Cardiac atrium fibroblast (primary cell): ENCODE results near the gene GALR2. TPM values are rescaled to one million over a fixed set of nuclear protein-coding genes. Genes with fewer than 3 reads are reported as not detected.

ENCODE experiments used
- total RNA-seq: library from RNA; depleted of rRNA; stranded (reverse); fragments of >200 nt; gene quantifications from 2 replicates; pipeline ENCODE4 v1.2.3, GENCODE V29; 2015

The GALR2 gene
- not detected in 2 replicates for total RNA-seq

GRCh38 chr17:76074390-76075363 is at the start of gene GALR2:
TSS of gene GALR2 (plus strand) at chr17:76074781. CDS start at chr17:76074884, 103 bp downstream.

DNA sequence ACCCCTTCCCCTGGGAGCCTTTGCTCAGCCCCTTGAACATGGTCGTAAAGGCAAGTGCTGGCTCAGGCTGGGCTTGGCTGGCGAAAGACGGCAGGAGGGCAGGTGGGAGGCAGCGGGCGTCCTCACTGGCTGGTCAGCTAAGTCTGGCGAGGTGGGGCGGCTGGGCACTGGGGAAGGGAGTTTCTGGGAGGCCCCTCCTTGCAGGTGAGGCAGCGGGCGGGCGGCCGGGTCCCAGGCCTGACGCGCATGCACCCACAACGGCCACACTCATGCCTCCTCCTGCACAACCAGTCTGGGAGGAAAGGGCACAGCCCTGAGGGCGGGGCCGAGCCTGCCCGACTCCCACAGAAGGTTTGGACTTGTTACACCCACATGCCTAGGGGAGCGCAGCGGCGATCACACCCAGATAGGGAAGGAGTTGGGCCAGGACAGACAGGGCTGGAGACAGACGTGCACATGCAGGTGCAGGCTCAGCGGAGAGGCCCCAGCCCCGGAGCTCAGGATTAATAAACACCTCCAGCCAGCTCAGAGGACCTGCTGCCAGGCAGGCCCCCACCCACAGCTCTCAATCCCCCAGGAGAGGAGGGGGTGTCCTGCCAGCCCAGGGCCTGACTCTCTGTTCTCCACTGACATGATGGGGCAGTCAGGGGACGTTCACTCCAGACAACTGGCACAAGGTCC is 47.3 kb upstream of the GALR2 start, which contains the start of gene EVPL:
TSS of gene EVPL (minus strand) at position 148 of the 681 bp plus-strand sequence. CDS start at position 40, 108 bp downstream.

DNA sequence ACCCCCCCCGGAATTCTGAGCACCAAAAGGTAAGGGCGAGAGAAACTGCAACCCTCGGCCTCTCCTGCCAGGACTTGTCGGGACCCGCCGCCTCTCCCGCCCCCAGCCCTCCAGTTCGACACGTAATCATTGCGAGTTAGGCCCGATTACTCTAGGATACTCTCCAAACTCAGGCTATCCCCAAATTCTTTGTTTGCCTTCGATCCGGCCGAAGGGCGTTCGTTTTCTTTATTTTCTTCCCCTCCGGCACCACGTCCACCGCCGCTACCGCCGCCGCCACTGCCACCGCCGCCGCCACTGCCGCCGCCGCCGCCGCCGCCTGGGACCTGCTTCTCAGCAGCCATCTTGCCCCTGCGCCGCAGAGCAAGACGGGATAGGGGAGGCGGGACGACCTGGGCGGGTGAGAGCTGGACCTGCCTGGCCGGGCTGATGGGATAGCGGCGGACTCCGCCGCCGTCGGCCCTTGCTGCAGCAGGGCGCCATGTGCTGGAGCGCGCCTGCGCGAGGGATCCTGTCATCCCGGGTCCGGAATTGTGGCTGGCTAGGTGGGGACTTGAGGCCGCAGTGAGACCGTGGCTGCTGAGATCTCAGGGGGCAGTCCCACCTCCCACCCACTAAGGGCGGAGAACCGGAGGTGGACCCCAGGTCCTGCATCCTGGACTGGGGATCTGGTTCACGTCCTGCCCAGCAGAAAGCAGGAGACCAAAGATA is 2.3 kb upstream of the GALR2 start, which contains the start of gene SRP68:
TSS of gene SRP68 (minus strand) at position 370 of the 711 bp plus-strand sequence. CDS start at position 344, 26 bp downstream.

DNA sequence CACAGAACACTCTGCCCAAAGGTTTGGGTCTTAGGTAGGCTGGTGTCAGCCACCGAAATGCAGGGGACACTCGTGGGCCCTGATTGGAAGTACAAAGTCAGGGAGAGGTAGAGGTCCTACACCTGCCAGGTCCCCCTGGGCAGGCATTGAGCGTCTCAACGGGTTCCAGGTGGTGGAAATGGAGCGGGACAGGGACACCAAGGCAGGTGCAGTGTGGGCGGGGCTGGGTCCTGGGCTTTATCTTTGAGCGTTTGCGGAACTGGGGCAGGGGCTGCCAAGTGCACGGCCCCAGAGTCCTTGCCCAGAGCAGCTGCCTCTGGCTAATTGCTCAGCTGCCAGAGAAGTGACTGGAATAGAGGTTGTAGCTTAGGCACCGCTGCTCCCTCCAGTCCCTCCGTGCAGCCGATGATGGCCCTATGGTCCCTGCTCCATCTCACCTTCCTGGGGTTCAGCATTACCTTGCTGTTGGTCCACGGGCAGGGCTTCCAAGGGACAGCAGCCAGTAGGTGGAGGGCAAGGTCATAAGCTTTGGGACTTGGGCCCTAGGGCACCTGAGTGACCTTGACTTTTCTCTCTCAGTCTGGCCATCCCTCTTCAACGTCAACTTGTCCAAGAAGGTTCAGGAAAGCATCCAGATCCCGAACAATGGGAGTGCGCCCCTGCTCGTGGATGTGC is 4.4 kb downstream of the GALR2 start, which contains the start of gene ZACN:
TSS of gene ZACN (plus strand) at position 323 of the 675 bp plus-strand sequence. CDS start at position 406, 83 bp downstream.

GRCh38 chr17:76103274-76104139 is 28.9 kb downstream of the GALR2 start, which contains the start of gene EXOC7:
TSS of gene EXOC7 (minus strand) at chr17:76103787. CDS start at chr17:76103692, 95 bp downstream.

Other genes with a start within 250 kb of the GALR2 start
- 1.1 TPM in 1 of 2 replicates, not detected in the other for gene UNC13D, start 230.4 kb upstream of the GALR2 start, total RNA-seq
- 56.7 and 67.0 TPM in 2 replicates for gene WBP2, start 219.4 kb upstream of the GALR2 start, total RNA-seq
- 32.5 and 56.4 TPM in 2 replicates for gene TRIM47, start 196.2 kb upstream of the GALR2 start, total RNA-seq
- gene TRIM65, start 177.8 kb upstream of the GALR2 start, total RNA-seq = 19.1 and 20.6 TPM in 2 replicates
- gene MRPL38, start 169.9 kb upstream of the GALR2 start, total RNA-seq = 12.3 and 15.7 TPM in 2 replicates
- 5.1 and 7.6 TPM in 2 replicates for gene FBF1, start 133.7 kb upstream of the GALR2 start, total RNA-seq
- 16.4 and 32.4 TPM in 2 replicates for gene ACOX1, start 95.6 kb upstream of the GALR2 start, total RNA-seq
- gene TEN1, start 95.5 kb upstream of the GALR2 start, total RNA-seq = 21.8 and 29.6 TPM in 2 replicates
- gene CDK3, start 73.9 kb upstream of the GALR2 start, total RNA-seq = 2.2 TPM in 1 of 2 replicates, not detected in the other
- not detected in 2 replicates for gene EVPL, start 47.5 kb upstream of the GALR2 start, total RNA-seq
- gene SRP68, start 2.3 kb upstream of the GALR2 start, total RNA-seq = 19.5 and 24.0 TPM in 2 replicates
- gene ZACN, start 4.4 kb downstream of the GALR2 start, total RNA-seq = not detected in 2 replicates
- 56.0 and 56.1 TPM in 2 replicates for gene EXOC7, start 29.0 kb downstream of the GALR2 start, total RNA-seq
- gene FOXJ1, start 66.5 kb downstream of the GALR2 start, total RNA-seq = not detected in 2 replicates
- 0.16 TPM in 1 of 2 replicates, not detected in the other for gene RNF157, start 165.7 kb downstream of the GALR2 start, total RNA-seq
- gene UBALD2, start 190.6 kb downstream of the GALR2 start, total RNA-seq = 1.3 and 5.5 TPM in 2 replicates
- gene QRICH2, start 233.5 kb downstream of the GALR2 start, total RNA-seq = 0.65 and 1.4 TPM in 2 replicates